ENCODE results near the gene TMEM213.

DNA sequence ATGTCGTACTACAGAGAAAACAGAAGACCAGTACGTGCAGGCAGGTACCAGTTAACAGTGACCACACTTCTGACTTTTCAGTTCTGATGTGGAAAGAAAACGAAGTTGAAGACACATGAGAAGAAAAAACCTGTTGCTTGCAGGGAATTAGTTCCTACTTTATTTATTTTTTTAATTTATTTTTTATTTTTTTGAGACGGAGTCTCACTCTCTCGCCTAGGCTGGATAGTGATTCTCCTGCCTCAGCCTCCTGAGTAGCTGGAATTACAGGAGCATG is 74.0 kb downstream of the TMEM213 start:
- TF ChIP-seq EP300 (IDR thresholded peaks at IDR 0.05; ENCODE audit: borderline replicate concordance) (no peak), YY1 (IDR thresholded peaks at IDR 0.05; ENCODE audit: low read depth) (no peak), FOXM1 (IDR thresholded peaks at IDR 0.05; ENCODE audit: borderline replicate concordance, low read depth) (no peak), TCF12 (IDR thresholded peaks at IDR 0.05; ENCODE audit: low read depth) (no peak), RAD21 (IDR thresholded peaks at IDR 0.05; ENCODE audit: low read depth) (no peak), CEBPB (IDR thresholded peaks at IDR 0.05) (no peak)
- TF ChIP-seq, protein P1, sequence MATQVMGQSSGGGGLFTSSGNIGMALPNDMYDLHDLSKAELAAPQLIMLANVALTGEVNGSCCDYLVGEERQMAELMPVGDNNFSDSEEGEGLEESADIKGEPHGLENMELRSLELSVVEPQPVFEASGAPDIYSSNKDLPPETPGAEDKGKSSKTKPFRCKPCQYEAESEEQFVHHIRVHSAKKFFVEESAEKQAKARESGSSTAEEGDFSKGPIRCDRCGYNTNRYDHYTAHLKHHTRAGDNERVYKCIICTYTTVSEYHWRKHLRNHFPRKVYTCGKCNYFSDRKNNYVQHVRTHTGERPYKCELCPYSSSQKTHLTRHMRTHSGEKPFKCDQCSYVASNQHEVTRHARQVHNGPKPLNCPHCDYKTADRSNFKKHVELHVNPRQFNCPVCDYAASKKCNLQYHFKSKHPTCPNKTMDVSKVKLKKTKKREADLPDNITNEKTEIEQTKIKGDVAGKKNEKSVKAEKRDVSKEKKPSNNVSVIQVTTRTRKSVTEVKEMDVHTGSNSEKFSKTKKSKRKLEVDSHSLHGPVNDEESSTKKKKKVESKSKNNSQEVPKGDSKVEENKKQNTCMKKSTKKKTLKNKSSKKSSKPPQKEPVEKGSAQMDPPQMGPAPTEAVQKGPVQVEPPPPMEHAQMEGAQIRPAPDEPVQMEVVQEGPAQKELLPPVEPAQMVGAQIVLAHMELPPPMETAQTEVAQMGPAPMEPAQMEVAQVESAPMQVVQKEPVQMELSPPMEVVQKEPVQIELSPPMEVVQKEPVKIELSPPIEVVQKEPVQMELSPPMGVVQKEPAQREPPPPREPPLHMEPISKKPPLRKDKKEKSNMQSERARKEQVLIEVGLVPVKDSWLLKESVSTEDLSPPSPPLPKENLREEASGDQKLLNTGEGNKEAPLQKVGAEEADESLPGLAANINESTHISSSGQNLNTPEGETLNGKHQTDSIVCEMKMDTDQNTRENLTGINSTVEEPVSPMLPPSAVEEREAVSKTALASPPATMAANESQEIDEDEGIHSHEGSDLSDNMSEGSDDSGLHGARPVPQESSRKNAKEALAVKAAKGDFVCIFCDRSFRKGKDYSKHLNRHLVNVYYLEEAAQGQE (IDR thresholded peaks at IDR 0.05; ENCODE audit: low read depth), result no peak
- TF ChIP-seq, protein P2, sequence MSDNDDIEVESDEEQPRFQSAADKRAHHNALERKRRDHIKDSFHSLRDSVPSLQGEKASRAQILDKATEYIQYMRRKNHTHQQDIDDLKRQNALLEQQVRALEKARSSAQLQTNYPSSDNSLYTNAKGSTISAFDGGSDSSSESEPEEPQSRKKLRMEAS (IDR thresholded peaks at IDR 0.05), result no peak
